Measurements from ENCODE around the gene SPTB.

Gene SPTB

DNA sequence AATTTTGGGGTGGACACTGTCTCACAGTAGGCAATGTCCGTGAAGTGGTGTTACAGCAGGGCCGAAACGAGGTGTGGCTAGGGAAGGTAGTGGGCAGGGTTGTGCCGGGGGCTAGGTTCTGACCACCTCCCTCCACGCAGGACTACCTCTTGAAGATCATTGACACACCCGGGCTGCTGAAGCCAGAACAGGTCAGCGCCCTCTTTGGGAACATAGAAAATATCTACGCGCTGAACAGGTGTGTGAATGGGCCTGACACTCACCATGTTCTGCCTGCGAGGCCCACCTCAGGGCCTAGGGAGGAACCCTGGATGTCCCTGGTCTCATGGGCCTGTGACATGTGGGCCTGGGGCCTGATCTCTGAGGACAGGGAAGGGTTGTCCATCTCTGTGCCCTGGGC, 150.9 kb downstream of the SPTB start:
- no peaks in the 10 kb centered on the region for H3K9me3 ChIP-seq (ENCODE audit: control insufficient read depth, insufficient read depth, low read depth, low read length)
- POLR2A ChIA-PET = no interaction called here
- CTCF ChIA-PET = no interaction called here
- peaks cover 8 to 59% of the 10 kb centered on the region in 2 experiments for H3K36me3 ChIP-seq (ENCODE audit: control insufficient read depth in 2 of 2, insufficient read depth in 1 of 2, low read length in 2 of 2)
- TF ChIP-seq ZNF10 (tag by site-specific recombination; IDR thresholded peaks at IDR 0.05) (no peak), ZNF292 (tag by site-specific recombination; IDR thresholded peaks at IDR 0.05; ENCODE audit: borderline replicate concordance, low read depth) (no peak), ZBTB6 (tag by site-specific recombination; IDR thresholded peaks at IDR 0.05) (no peak), ZNF114 (tag by site-specific recombination; IDR thresholded peaks at IDR 0.05) (no peak), ZFP3 (tag by site-specific recombination; IDR thresholded peaks at IDR 0.05; ENCODE audit: low read depth) (no peak), GLI2 (tag by site-specific recombination; IDR thresholded peaks at IDR 0.05; ENCODE audit: borderline replicate concordance, low read depth) (no peak), ZNF24 (tag by site-specific recombination; IDR thresholded peaks at IDR 0.05) (no peak), PRDM1 (tag by site-specific recombination; IDR thresholded peaks at IDR 0.05) (no peak), TSHZ1 (tag by site-specific recombination; IDR thresholded peaks at IDR 0.05; ENCODE audit: borderline replicate concordance) (no peak), ZNF747 (tag by site-specific recombination; IDR thresholded peaks at IDR 0.05) (no peak), ZNF302 (tag by site-specific recombination; IDR thresholded peaks at IDR 0.05; ENCODE audit: low read depth) (no peak), ZNF701 (tag by site-specific recombination; IDR thresholded peaks at IDR 0.05) (no peak), ZIC2 (tag by site-specific recombination; IDR thresholded peaks at IDR 0.05) (no peak)
- peaks cover 22% of the 10 kb centered on the region for H3K4me1 ChIP-seq (ENCODE audit: control insufficient read depth, insufficient read depth, low read length)
- no peak overlapping the region for H3K4me3 ChIP-seq (ENCODE audit: low read depth, low read length)
- H3K27ac ChIP-seq (ENCODE audit: extremely low read depth, low read depth, low read length) = no peak overlapping the region

DNA sequence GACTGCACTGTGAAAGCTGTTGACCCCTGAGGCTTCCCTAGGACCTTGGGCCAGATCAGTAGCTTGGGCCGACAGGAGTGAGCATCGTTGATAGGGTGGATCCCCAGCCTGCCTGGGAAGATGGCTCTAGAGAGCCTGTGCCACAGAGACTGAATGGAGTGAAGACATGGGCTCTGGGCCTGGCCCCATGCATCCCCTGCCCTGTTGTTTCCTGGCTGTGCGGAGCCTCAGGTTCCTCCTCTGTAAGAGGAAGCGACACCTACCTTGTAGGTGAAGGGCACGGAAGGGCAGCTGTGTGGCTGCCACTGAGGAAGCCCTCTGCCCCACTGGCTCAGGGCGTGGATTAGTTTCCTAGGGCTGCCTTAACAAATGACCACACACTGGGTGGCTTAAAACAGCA, 151.6 kb downstream of the SPTB start:
- POLR2A ChIA-PET = no interaction called here
- Histone ChIP-seq H3K4me1 (ENCODE audit: control insufficient read depth, insufficient read depth, low read length) (peaks cover 22% of the 10 kb centered on the region), H3K36me3 (ENCODE audit: control insufficient read depth in 2 of 2, insufficient read depth in 1 of 2, low read length in 2 of 2) (peaks cover under 1 to 56% of the 10 kb centered on the region in 2 experiments; a peak in 2 of 3 replicates), H3K4me3 (ENCODE audit: low read depth, low read length) (no peak overlapping the region), H3K27ac (ENCODE audit: extremely low read depth, low read depth, low read length) (no peak overlapping the region), H3K9me3 (ENCODE audit: control insufficient read depth, insufficient read depth, low read depth, low read length) (no peaks in the 10 kb centered on the region)
- CTCF ChIA-PET = no interaction called here
- TF ChIP-seq ZNF37A (tag by site-specific recombination; IDR thresholded peaks at IDR 0.05) (no peak), ZNF76 (tag by site-specific recombination; IDR thresholded peaks at IDR 0.05; ENCODE audit: borderline replicate concordance, low read depth) (no peak), ZXDB (tag by site-specific recombination; IDR thresholded peaks at IDR 0.05) (no peak), SETDB1 (IDR thresholded peaks at IDR 0.05; ENCODE audit: insufficient read length, low read length) (no peak), ZNF843 (tag by site-specific recombination; IDR thresholded peaks at IDR 0.05) (no peak), ZNF10 (tag by site-specific recombination; IDR thresholded peaks at IDR 0.05) (no peak), ZBTB48 (tag by site-specific recombination; IDR thresholded peaks at IDR 0.05) (no peak), ZNF335 (tag by site-specific recombination; conservative IDR thresholded peaks at IDR 0.05) (no peak), MEIS1 (CRISPR knock-in tag; IDR thresholded peaks at IDR 0.05; ENCODE audit: borderline replicate concordance) (no peak), ZNF112 (tag by site-specific recombination; IDR thresholded peaks at IDR 0.05) (no peak)
- TF ChIP-seq, protein P1, sequence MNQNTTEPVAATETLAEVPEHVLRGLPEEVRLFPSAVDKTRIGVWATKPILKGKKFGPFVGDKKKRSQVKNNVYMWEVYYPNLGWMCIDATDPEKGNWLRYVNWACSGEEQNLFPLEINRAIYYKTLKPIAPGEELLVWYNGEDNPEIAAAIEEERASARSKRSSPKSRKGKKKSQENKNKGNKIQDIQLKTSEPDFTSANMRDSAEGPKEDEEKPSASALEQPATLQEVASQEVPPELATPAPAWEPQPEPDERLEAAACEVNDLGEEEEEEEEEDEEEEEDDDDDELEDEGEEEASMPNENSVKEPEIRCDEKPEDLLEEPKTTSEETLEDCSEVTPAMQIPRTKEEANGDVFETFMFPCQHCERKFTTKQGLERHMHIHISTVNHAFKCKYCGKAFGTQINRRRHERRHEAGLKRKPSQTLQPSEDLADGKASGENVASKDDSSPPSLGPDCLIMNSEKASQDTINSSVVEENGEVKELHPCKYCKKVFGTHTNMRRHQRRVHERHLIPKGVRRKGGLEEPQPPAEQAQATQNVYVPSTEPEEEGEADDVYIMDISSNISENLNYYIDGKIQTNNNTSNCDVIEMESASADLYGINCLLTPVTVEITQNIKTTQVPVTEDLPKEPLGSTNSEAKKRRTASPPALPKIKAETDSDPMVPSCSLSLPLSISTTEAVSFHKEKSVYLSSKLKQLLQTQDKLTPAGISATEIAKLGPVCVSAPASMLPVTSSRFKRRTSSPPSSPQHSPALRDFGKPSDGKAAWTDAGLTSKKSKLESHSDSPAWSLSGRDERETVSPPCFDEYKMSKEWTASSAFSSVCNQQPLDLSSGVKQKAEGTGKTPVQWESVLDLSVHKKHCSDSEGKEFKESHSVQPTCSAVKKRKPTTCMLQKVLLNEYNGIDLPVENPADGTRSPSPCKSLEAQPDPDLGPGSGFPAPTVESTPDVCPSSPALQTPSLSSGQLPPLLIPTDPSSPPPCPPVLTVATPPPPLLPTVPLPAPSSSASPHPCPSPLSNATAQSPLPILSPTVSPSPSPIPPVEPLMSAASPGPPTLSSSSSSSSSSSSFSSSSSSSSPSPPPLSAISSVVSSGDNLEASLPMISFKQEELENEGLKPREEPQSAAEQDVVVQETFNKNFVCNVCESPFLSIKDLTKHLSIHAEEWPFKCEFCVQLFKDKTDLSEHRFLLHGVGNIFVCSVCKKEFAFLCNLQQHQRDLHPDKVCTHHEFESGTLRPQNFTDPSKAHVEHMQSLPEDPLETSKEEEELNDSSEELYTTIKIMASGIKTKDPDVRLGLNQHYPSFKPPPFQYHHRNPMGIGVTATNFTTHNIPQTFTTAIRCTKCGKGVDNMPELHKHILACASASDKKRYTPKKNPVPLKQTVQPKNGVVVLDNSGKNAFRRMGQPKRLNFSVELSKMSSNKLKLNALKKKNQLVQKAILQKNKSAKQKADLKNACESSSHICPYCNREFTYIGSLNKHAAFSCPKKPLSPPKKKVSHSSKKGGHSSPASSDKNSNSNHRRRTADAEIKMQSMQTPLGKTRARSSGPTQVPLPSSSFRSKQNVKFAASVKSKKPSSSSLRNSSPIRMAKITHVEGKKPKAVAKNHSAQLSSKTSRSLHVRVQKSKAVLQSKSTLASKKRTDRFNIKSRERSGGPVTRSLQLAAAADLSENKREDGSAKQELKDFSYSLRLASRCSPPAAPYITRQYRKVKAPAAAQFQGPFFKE (tag by site-specific recombination; IDR thresholded peaks at IDR 0.05; ENCODE audit: borderline replicate concordance) = no peak
- TF ChIP-seq, protein P2, sequence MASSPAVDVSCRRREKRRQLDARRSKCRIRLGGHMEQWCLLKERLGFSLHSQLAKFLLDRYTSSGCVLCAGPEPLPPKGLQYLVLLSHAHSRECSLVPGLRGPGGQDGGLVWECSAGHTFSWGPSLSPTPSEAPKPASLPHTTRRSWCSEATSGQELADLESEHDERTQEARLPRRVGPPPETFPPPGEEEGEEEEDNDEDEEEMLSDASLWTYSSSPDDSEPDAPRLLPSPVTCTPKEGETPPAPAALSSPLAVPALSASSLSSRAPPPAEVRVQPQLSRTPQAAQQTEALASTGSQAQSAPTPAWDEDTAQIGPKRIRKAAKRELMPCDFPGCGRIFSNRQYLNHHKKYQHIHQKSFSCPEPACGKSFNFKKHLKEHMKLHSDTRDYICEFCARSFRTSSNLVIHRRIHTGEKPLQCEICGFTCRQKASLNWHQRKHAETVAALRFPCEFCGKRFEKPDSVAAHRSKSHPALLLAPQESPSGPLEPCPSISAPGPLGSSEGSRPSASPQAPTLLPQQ (tag by site-specific recombination; IDR thresholded peaks at IDR 0.05) = no peak

All from HEK293 (cell line).